K562 (cell line): ENCODE measurements around the gene KLHL28. TPM values are rescaled to one million over a fixed set of nuclear protein-coding genes. Genes with fewer than 3 reads are reported as not detected.

Experiments
- ATAC-seq: fragments of 200-7000 bp; cut with Tn5 transposase; 3 replicates; pipeline ENCODE4 v1.9.1; 2020; ENCODE audit warnings: moderate library complexity
- BruUV-seq: library from RNA; stranded (reverse); fragments of 400-500 nt; replicated peaks from 2 replicates; lab custom pipeline; 2021; lab: Mats Ljungman, UMichigan
- CTCF ChIA-PET: fragments of 300-600 bp; formaldehyde crosslinking; extraction: SDS; loops from one replicate; lab custom pipeline; 2021; ENCODE audit warnings: low intra/inter-chr PET ratio; lab: Yijun Ruan, JAX
- POLR2A ChIA-PET: fragments of 300-600, 350-650 bp; sonication (Branson Sonifier 250); formaldehyde crosslinking; extraction: SDS; loops from one replicate; lab custom pipeline; 2021; ENCODE audit warnings: antibody characterized with exemption, inconsistent platforms; lab: Yijun Ruan, JAX
- DNase-seq, 4 experiments: peaks; one replicate each; pipeline versions ENCODE4 v3.0.0 to v3.0.0-alpha.2; 2011 to 2018; ENCODE audit warnings: low spot score in 3 of 4, mixed read lengths in 3 of 4; ENCODE audit errors: extremely low read depth in 1 of 4
- FAIRE-seq: peaks from 2 replicates; lab custom pipeline; 2011; peaks lifted over from hg19 to GRCh38; lab: Jason Lieb, UNC
- H2AFZ ChIP-seq: 2 replicates; pipeline ENCODE4 v1.6.0; 2011; ENCODE audit warnings: low read depth, low read length, control low read depth, inconsistent platforms
- H3K27ac ChIP-seq: fragments of 200-600 bp; 3 replicates; pipeline ENCODE4 v1.8.0; 2011; ENCODE audit warnings: low read depth, mild to moderate bottlenecking, control low read depth, inconsistent platforms, low read length, moderate library complexity, mixed read lengths; ENCODE audit errors: extremely low read depth
- H3K27me3 ChIP-seq, 2 experiments: fragments of 300-600 bp in 1 of 2; 2 replicates in 1 of 2; 3 replicates in 1 of 2; pipeline versions ENCODE4 v1.6.0 to v1.8.0; 2011; ENCODE audit warnings: inconsistent platforms in 2 of 2, low read length in 2 of 2, mild to moderate bottlenecking in 1 of 2, mixed read lengths in 1 of 2, moderate library complexity in 1 of 2; ENCODE audit not compliant: control insufficient read depth in 2 of 2, insufficient read depth in 2 of 2
- H3K36me3 ChIP-seq: fragments of 300-600 bp; 3 replicates; pipeline ENCODE4 v1.8.0; 2011; ENCODE audit warnings: mild to moderate bottlenecking, low read length, inconsistent platforms; ENCODE audit not compliant: control insufficient read depth, insufficient read depth
- H3K4me1 ChIP-seq, 2 experiments: fragments of 200-600 bp in 1 of 2; replicated peaks in 1 of 2; 2 replicates in 1 of 2; 3 replicates in 1 of 2; pipeline versions ENCODE4 v1.5.1 to v1.8.0; 2011; ENCODE audit warnings: inconsistent platforms in 2 of 2, low read length in 2 of 2, mild to moderate bottlenecking in 1 of 2, mixed read lengths in 1 of 2, moderate library complexity in 1 of 2; ENCODE audit not compliant: control insufficient read depth in 2 of 2, insufficient read depth in 2 of 2
- H3K4me2 ChIP-seq: 2 replicates; pipeline ENCODE4 v1.6.1; 2011; ENCODE audit warnings: low read length, control low read depth, inconsistent platforms, mixed read lengths; ENCODE audit not compliant: insufficient read depth
- H3K4me3 ChIP-seq: fragments of 200-600 bp; sonication (generic), shearing (Covaris generic); 2 replicates; pipeline ENCODE4 v1.5.1; 2016; ENCODE audit warnings: control low read depth, inconsistent platforms
- H3K79me2 ChIP-seq: fragments of 200-600 bp; 3 replicates; pipeline ENCODE4 v1.8.0; 2011; ENCODE audit warnings: low read length, inconsistent platforms; ENCODE audit not compliant: control insufficient read depth, insufficient read depth
- H3K9ac ChIP-seq, 2 experiments: 2 replicates each; pipeline versions ENCODE4 v1.6.0 to v1.6.1; 2011; ENCODE audit warnings: low read depth in 2 of 2, low read length in 2 of 2, control low read depth in 1 of 2, inconsistent platforms in 1 of 2, mild to moderate bottlenecking in 1 of 2, mixed read lengths in 1 of 2; ENCODE audit not compliant: insufficient read depth in 1 of 2
- H3K9me1 ChIP-seq: one replicate; pipeline ENCODE4 v1.6.0; 2011; ENCODE audit warnings: inconsistent platforms, mild to moderate bottlenecking, low read length, moderate library complexity; ENCODE audit not compliant: control insufficient read depth, insufficient read depth
- H3K9me3 ChIP-seq: replicated peaks from 2 replicates; pipeline ENCODE4 v1.5.1; 2011; ENCODE audit warnings: low read depth, low read length, inconsistent platforms; ENCODE audit not compliant: control insufficient read depth, insufficient read depth
- H4K20me1 ChIP-seq: replicated peaks from 2 replicates; pipeline ENCODE4 v1.6.1; 2011; ENCODE audit warnings: low read length, inconsistent platforms, mixed read lengths; ENCODE audit not compliant: control insufficient read depth, insufficient read depth
- C11orf30 ChIP-seq: fragments of 450-650 bp; IDR thresholded peaks from 2 replicates; pipeline ENCODE4 v1.6.1; 2016; ENCODE audit warnings: low read depth, mild to moderate bottlenecking
- CSDE1 ChIP-seq, 2 experiments: fragments of 450-650 bp; IDR thresholded peaks; 2 replicates each; pipeline ENCODE4 v1.6.1; 2016; ENCODE audit warnings: mild to moderate bottlenecking in 1 of 2
- DNMT1 ChIP-seq: fragments of 450-650 bp; IDR thresholded peaks from 2 replicates; pipeline ENCODE4 v1.6.1; 2016; ENCODE audit warnings: antibody characterized with exemption, mild to moderate bottlenecking
- GTF2F1 ChIP-seq: IDR thresholded peaks from 2 replicates; pipeline ENCODE4 v1.6.1; 2011; ENCODE audit warnings: low read depth, low read length, improper control_type of control experiment
- MAFF ChIP-seq: IDR thresholded peaks from 2 replicates; pipeline ENCODE4 v1.6.1; 2012; ENCODE audit warnings: low read length, improper control_type of control experiment
- MAFG ChIP-seq: fragments of 450-650 bp; conservative IDR thresholded peaks from 2 replicates; pipeline ENCODE4 v1.6.1; 2016; ENCODE audit warnings: missing genetic modification characterization, missing compliant biosample characterization
- TBP ChIP-seq: optimal IDR thresholded peaks from 2 replicates; pipeline ENCODE3; 2011; ENCODE audit warnings: low read depth, low read length, improper control_type of control experiment
- THRAP3 ChIP-seq: fragments of 450-650 bp; IDR thresholded peaks from 2 replicates; pipeline ENCODE4 v1.6.1; 2016; ENCODE audit warnings: mild to moderate bottlenecking, inconsistent platforms, borderline replicate concordance
- ZBTB17 ChIP-seq: fragments of 450-650 bp; formaldehyde crosslinking; IDR thresholded peaks from 2 replicates; pipeline ENCODE4 v1.4.0; 2020; ENCODE audit warnings: mild to moderate bottlenecking
- ZBTB7A ChIP-seq: IDR thresholded peaks from 2 replicates; pipeline ENCODE4 v1.6.1; 2011; ENCODE audit warnings: low read depth, mild to moderate bottlenecking, low read length, moderate library complexity, borderline replicate concordance; ENCODE audit not compliant: control insufficient read depth
- ZNF316 ChIP-seq: fragments of 450-650 bp; IDR thresholded peaks from 2 replicates; pipeline ENCODE4 v1.6.1; 2016
- ZNF347 ChIP-seq: fragments of 450-650 bp; formaldehyde crosslinking; IDR thresholded peaks from 2 replicates; pipeline ENCODE4 v1.4.0; 2020; ENCODE audit warnings: low read depth, mild to moderate bottlenecking, moderate library complexity
- WGBS: fragments of 100-300 bp; shearing (Covaris generic); methylation state at CpG from one replicate; pipeline ENCODE4 v1.1.6; 2016; ENCODE audit warnings: low coverage, mixed read lengths; ENCODE audit not compliant: insufficient coverage; ENCODE audit errors: missing lambda C conversion rate; 5-methylcytosine and 5-hydroxymethylcytosine counted together
- in situ Hi-C: fragments of 300-500 bp; cut with MboI; formaldehyde crosslinking; loops from 4 replicates; pipeline ENCODE4 v1.15.0; 2018; ENCODE audit warnings: inconsistent platforms, mixed read lengths
- intact Hi-C: fragments of 100-400 bp; cut with micrococcal nuclease; formaldehyde crosslinking; loops from 2 replicates; pipeline ENCODE4 v1.14.2; 2022
- polyA plus RNA-seq, 8 experiments: library from polyadenylated mRNA; depleted of rRNA in 4 of 8; stranded (reverse) in 5 of 8; unstranded in 3 of 8; fragments of >200 nt; fragmentation: Nextera tagmentation in 2 of 8; fragmentation: Illumina TruSeq in 1 of 8; extraction: Ambion mirVana in 2 of 8; extraction: Trizol in 1 of 8; gene quantifications; 2 replicates each; pipeline versions ENCODE4 v1.2.1 to v1.2.3, GENCODE V29; 2011 to 2014; ENCODE audit warnings: inconsistent platforms in 1 of 8, missing spikeins in 1 of 8
- total RNA-seq, 7 experiments: library from RNA; depleted of rRNA in 6 of 7; stranded (reverse); fragments of >200 nt in 6 of 7; fragmentation: Illumina TruSeq in 2 of 7; extraction: Trizol in 2 of 7; gene quantifications; 2 replicates each; pipeline versions ENCODE4 v1.2.1 to v1.2.3, GENCODE V29; 2011 to 2021; ENCODE audit warnings: low replicate concordance in 1 of 7
- TF ChIP-seq, protein P1 (sequence below): sonication (generic); IDR thresholded peaks from 2 replicates; pipeline ENCODE4 v1.6.1; 2016
- TF ChIP-seq, protein P2 (sequence below), 2 experiments: IDR thresholded peaks; 2 replicates each; pipeline ENCODE4 v1.6.1; 2012; ENCODE audit warnings: improper control_type of control experiment in 2 of 2, low read depth in 2 of 2, low read length in 2 of 2, borderline replicate concordance in 1 of 2

Gene KLHL28
- total and polyA plus RNA-seq, 9 of the 15 experiments (the other 6 are each of a cell fraction or from before 2014, with no cell fraction given) = 1.1 to 7.5 (median 4.7) TPM

DNA sequence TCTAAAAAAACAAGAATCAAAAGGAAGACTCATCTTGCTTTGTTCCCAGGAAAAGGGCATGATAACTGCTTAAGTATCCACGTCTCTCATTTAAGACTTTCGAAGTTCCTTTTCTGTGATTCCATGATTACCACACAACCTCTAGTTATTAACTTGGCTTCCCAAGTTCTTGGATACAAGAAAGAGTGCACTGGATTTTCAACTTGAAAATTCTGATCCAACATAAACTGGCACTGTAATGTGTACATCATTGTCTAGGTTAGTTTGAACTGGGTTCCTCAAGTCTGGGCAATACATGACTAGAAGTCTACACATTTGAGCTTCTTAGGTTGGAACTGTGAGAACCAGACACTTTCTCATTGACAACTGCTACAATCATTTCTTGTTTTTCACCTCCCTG lies 1.6 kb downstream of the KLHL28 start:
- POLR2A ChIA-PET = no interaction called here
- in situ Hi-C loops = no loop called here
- Histone ChIP-seq H4K20me1 (0 out of 2 replicates have a peak, but pooled peaks cover 9% of the 10 kb centered on the region), H3K27ac (0 out of 3 replicates have a peak overlapping the region, but pooled peaks have one; percentile 34), H2AFZ (no peak overlapping the region), H3K9ac (peak overlapping the region in 1 of 2 experiments; percentile 72; a peak in 1 of 4 replicates), H3K36me3 (no peaks in the 10 kb centered on the region), H3K9me1 (no peaks in the 10 kb centered on the region), H3K4me1 (no peaks in the 10 kb centered on the region; a peak in 3 of 5 replicates), H3K27me3 (no peaks in the 10 kb centered on the region), H3K79me2 (peaks cover 86% of the 10 kb centered on the region), H3K9me3 (no peaks in the 10 kb centered on the region)
- ATAC-seq (peak; percentile 17; the same call in 2 of the 3 replicates), FAIRE-seq (peak; percentile 57)
- 0% methylated on average over 2 of the region's 2 CpGs for WGBS
- CTCF ChIA-PET = no interaction called here
- intact Hi-C loops = loop anchor here (2.0 to 5.0 kb wide), 3 partner anchors 48 to 292 kb away; partner anchors contain the start of genes FANCM, FKBP3 and MIS18BP1
- TF ChIP-seq, protein P1, sequence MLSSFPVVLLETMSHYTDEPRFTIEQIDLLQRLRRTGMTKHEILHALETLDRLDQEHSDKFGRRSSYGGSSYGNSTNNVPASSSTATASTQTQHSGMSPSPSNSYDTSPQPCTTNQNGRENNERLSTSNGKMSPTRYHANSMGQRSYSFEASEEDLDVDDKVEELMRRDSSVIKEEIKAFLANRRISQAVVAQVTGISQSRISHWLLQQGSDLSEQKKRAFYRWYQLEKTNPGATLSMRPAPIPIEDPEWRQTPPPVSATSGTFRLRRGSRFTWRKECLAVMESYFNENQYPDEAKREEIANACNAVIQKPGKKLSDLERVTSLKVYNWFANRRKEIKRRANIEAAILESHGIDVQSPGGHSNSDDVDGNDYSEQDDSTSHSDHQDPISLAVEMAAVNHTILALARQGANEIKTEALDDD = peak; percentile 48; the same call in 1 of the 2 replicates
- no peak for TF ChIP-seq ZNF347 (CRISPR knock-in tag)
- no peak for TF ChIP-seq CSDE1 (IDR thresholded peaks at IDR 0.05)
- TF ChIP-seq, all 486 proteins: peak for 1
- no peak for DNase-seq
- BruUV-seq = no TSS peak
- Histone ChIP-seq H3K4me3 (peak overlapping the region; percentile 53), H3K4me2 (peak overlapping the region; percentile 90)

DNA sequence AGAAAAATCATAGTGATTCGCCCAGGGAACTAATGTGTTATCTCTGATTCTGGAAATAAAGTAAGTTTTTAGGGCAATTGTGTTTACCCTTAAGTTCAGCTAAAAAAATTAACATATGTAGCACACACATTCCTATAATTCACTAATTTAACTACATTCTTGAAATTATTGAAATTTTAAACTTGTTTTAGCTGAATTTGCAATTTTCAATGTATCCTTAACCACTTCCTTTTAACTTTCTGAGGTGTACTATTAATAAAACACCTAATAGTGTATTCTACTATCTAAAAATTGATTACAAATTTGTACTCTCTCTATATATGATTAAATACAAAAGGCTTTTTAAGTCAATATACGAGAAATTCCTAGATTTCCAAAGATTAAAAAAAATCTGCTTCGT lies 2.2 kb downstream of the KLHL28 start:
- in situ Hi-C loops (no loop called here), intact Hi-C loops (no loop called here)
- WGBS = 22% methylated on average over 3 of the region's 3 CpGs
- no TSS peak for BruUV-seq
- FAIRE-seq = no peak
- 0 out of 4 replicates have a peak overlapping the region, but pooled peaks of 1 of the 2 experiments have one; percentile 30 for H3K9ac ChIP-seq
- H4K20me1 ChIP-seq = 0 out of 2 replicates have a peak, but pooled peaks cover 8% of the 10 kb centered on the region
- no peak overlapping the region; the same call in 1 of the 2 replicates for H3K4me2 ChIP-seq
- no peak overlapping the region for H3K4me3 ChIP-seq
- ATAC-seq = no peak
- H3K9me1 ChIP-seq = no peaks in the 10 kb centered on the region
- H3K9me3 ChIP-seq = no peaks in the 10 kb centered on the region
- H2AFZ ChIP-seq = no peak overlapping the region
- H3K27ac ChIP-seq = no peak overlapping the region
- no peaks in the 10 kb centered on the region for H3K27me3 ChIP-seq
- DNase-seq = no peak
- CTCF ChIA-PET = no interaction called here
- no peaks in the 10 kb centered on the region; a peak in 3 of 5 replicates for H3K4me1 ChIP-seq
- POLR2A ChIA-PET = no interaction called here
- peaks cover 80% of the 10 kb centered on the region for H3K79me2 ChIP-seq
- no peaks in the 10 kb centered on the region for H3K36me3 ChIP-seq
- TF ChIP-seq TBP = no peak
- no peak for TF ChIP-seq THRAP3
- peak; percentile 85 for TF ChIP-seq ZNF316
- no peak for TF ChIP-seq GTF2F1
- TF ChIP-seq ZBTB7A = no peak
- peak; percentile 14; the same call in 1 of the 2 replicates for TF ChIP-seq MAFF
- TF ChIP-seq DNMT1 = no peak
- peak; percentile 44 for TF ChIP-seq MAFG (tag)
- TF ChIP-seq, protein P2, sequence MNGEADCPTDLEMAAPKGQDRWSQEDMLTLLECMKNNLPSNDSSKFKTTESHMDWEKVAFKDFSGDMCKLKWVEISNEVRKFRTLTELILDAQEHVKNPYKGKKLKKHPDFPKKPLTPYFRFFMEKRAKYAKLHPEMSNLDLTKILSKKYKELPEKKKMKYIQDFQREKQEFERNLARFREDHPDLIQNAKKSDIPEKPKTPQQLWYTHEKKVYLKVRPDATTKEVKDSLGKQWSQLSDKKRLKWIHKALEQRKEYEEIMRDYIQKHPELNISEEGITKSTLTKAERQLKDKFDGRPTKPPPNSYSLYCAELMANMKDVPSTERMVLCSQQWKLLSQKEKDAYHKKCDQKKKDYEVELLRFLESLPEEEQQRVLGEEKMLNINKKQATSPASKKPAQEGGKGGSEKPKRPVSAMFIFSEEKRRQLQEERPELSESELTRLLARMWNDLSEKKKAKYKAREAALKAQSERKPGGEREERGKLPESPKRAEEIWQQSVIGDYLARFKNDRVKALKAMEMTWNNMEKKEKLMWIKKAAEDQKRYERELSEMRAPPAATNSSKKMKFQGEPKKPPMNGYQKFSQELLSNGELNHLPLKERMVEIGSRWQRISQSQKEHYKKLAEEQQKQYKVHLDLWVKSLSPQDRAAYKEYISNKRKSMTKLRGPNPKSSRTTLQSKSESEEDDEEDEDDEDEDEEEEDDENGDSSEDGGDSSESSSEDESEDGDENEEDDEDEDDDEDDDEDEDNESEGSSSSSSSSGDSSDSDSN (IDR thresholded peaks at IDR 0.05; ENCODE audit: borderline replicate concordance in 1 of 2, low read depth in 2 of 2, low read length in 2 of 2) = no peak
- no peak for TF ChIP-seq ZBTB17
- TF ChIP-seq C11orf30 = peak; percentile 78
